GM21423 (cell line): Measurements from ENCODE around the gene ARL13B.

Source experiments
- ATAC-seq: cut with Tn5 transposase; IDR thresholded peaks from one replicate; pipeline ENCODE4 v1.9.1; 2021; ENCODE audit warnings: mild to moderate bottlenecking, moderate library complexity; ENCODE audit not compliant: unreplicated experiment

ARL13B gene

DNA sequence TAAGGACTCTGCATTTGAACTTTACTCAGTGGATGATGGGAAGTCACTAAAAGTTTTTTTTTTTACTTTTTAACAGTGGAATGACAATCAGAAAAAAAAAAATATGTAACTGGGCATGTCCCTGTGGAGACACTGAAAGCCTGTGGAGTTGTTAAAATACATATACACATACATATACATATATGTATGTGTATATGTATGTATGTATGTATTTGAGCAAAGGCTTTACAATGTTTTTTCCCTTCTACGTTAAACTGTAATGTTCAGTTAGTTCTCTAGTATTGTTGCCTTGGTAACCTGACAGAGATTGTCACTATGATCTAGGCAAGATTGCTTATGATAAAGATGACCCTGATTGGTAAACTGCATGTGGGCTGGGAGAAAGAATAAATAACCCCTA lies 113.2 kb downstream of the ARL13B start:
- no peak for ATAC-seq

DNA sequence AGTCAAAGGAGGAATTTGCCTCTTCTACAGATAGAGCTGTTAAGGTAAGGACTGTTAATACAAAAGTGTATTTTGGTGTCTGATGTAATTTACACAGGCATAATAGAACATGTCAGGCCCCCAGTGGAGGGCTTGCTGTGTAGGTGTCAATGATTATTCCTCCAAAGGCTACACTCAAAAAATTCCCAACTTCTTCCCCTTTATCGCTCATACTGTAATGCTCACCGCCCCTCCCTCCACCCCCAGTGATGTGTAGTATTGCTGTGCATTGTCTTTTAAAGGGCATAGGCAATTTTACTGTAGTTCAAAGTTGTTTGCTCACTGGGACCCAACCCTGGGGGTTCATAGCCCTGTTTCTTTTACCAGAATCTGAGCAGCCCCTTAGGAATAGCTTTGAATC lies 115.2 kb downstream of the ARL13B start:
- ATAC-seq, result no peak

DNA sequence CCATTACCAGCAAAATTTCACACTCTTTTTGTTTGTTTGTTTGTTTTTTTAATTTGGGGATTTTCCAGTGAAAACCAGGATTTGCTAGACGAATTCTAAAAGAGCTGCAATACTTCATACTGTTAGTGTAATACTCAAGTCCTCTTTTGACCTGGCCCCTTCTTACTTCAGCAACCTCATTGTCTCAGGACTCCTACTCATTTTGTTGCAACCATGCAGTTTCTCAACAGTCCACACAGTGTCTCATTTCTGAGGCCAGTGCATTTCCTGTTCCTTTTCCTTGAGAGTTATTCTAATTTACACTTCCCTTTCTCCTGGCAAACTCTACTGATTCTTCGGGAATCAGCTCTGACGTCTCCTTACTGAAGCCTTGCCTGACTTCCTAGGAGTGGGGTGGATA lies 118.5 kb downstream of the ARL13B start:
- ATAC-seq, result no peak

DNA sequence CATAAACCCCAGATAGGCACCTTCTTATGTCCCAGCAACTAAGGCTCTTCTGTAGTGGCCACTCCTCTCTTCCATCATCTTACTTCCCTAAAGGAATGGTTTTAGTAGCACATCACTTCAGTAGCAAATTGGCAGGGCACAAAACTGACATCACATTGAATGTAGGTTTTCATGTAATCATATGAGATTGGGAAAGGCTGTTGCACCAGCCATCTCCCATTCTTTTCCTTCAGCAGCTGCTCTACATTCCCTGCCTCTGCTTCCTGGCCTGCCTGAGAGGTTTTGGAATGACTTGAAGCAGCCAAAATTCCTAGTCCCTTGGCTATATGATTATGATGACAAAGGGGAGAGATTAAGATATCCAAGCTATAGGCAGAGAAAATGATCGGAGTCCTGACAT lies 119.4 kb downstream of the ARL13B start:
- no peak for ATAC-seq

DNA sequence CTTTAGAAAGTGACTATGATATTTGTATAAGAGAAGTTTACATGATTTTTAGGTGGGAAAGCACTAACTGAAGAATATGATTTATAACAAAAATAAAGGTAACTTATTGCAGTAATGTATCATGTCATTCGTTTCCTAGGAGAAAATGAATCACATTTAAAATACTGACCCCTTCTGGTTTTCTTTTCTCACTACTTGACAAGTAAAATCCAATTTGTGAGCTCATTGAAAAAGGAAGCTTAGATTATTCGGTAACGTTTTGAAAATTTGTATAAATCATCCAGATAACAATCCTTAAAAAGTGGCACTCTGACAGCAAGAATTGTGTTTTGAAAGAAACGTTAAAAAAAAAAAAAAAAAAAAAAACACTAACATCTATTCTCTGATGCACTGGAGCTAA lies 121.9 kb downstream of the ARL13B start:
- ATAC-seq, result no peak
